ENCODE data around the gene SRGAP1.
A peak's percentile ranks its signal among the peaks of the same experiment; 100 is the strongest.
"Not testable (repeated sequence)": the region's sequence is repeated elsewhere in the genome, so short reads cannot be mapped to it uniquely, and the experiment has no call there.

Gene SRGAP1

GRCh38 chr12:64058541-64059265 is 214.2 kb downstream of the SRGAP1 start:
- ATAC-seq (no peak), DNase-seq (no peak)
- Mint-ChIP-seq H3K9me3 (no peaks in the 10 kb centered on the region), H3K4me3 (no peak overlapping the region), H3K27ac (no peak overlapping the region), H3K4me1 (no peaks in the 10 kb centered on the region), H3K27me3 (peaks cover 8% of the 10 kb centered on the region)

DNA sequence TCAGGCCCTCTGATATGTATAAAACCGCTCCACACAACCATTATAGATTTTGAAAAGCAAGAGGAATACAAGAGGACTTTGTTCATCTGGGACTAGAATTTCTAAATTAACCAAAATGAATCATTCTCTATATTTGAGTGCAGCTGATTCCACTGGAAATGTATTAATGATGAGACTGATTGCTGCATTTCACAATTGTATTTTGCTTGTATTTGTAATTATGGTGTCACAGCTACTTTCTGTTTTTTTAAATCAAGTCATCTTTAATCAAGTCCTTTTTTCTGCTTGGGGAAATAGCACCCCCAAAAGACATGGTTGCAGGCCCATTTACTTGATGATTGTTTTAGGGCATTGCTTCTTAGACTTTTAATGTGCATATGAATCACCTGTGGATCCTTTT is 215.2 kb downstream of the SRGAP1 start:
- no peak overlapping the region for H3K4me3 Mint-ChIP-seq
- DNase-seq = no peak

GRCh38 chr12:64061868-64062375 is 217.4 kb downstream of the SRGAP1 start:
- Mint-ChIP-seq H3K9me3 (no peaks in the 10 kb centered on the region), H3K27ac (peak overlapping the region in 1 of 2 donors; percentile 66), H3K4me1 (no peaks in the 10 kb centered on the region), H3K4me3 (no peak overlapping the region), H3K27me3 (peaks cover 8% of the 10 kb centered on the region)
- DNase-seq (no peak), ATAC-seq (no peak)

More for the DNA sequence above, 215.2 kb downstream of the SRGAP1 start:
- H3K9me3 Mint-ChIP-seq = no peaks in the 10 kb centered on the region
- H3K27me3 Mint-ChIP-seq = peaks cover 8% of the 10 kb centered on the region
- no peak for ATAC-seq
- no peak overlapping the region for H3K27ac Mint-ChIP-seq
- H3K4me1 Mint-ChIP-seq = no peaks in the 10 kb centered on the region

DNA sequence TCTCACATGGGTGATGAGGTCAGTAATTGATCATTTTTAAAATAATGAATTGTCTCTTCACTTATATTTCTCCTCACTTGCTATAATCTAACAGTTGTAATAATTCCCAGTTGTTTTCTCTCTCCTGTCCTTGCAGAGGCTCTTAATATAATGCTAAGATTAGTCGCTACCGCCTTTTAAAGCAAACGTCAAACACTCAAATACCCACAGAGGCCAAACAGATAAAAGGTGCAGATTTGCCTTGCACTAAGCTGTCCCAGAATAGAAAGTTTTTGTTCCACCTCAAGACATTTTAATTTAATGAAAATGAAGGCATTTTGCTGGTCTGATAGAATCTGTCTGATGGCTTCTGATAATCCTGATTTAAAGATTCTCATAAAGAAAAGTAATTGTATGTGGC is 218.6 kb downstream of the SRGAP1 start:
- no peaks in the 10 kb centered on the region for H3K9me3 Mint-ChIP-seq
- DNase-seq = no peak
- no peak overlapping the region for H3K4me3 Mint-ChIP-seq
- ATAC-seq = no peak
- H3K4me1 Mint-ChIP-seq = no peaks in the 10 kb centered on the region
- peaks cover 8% of the 10 kb centered on the region for H3K27me3 Mint-ChIP-seq
- H3K27ac Mint-ChIP-seq = no peak overlapping the region

DNA sequence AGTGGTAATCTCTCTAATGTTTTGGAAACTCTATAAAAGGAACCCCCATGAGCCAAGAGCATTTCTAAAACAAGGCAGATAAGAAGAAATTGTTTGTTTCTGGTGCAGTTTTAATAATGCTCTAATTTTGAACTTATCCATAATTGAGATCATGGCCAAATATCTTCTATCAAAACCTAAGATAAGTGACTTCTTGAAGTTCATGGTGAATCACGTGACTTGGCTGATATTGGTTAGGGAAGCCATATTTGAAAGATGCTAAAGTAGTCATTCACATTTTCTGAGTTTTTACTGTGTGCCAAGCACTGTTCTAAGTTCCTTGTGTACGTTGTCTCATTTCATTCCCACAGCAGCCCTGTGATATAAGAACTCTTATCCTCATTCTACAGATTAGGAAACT is 219.7 kb downstream of the SRGAP1 start:
- DNase-seq (no peak), ATAC-seq (no peak)
- Mint-ChIP-seq H3K9me3 (no peaks in the 10 kb centered on the region), H3K27me3 (peaks cover 8% of the 10 kb centered on the region), H3K27ac (no peak overlapping the region), H3K4me1 (no peaks in the 10 kb centered on the region), H3K4me3 (no peak overlapping the region)

- no peaks in the 10 kb centered on the region for H3K9me3 Mint-ChIP-seq
- H3K4me1 Mint-ChIP-seq = no peaks in the 10 kb centered on the region
- H3K4me3 Mint-ChIP-seq = no peak overlapping the region
- ATAC-seq (no peak), DNase-seq (no peak)
- H3K27ac Mint-ChIP-seq = no peak overlapping the region
- H3K27me3 Mint-ChIP-seq = peaks cover 8% of the 10 kb centered on the region
These were observed 220.2 kb downstream of the SRGAP1 start for GRCh38 chr12:64064706-64065105.

- Mint-ChIP-seq H3K27ac (no peak overlapping the region), H3K4me3 (no peak overlapping the region), H3K4me1 (no peaks in the 10 kb centered on the region), H3K27me3 (peaks cover 8% of the 10 kb centered on the region), H3K9me3 (no peaks in the 10 kb centered on the region)
- no peak for ATAC-seq
- DNase-seq = no peak
These were observed 221.5 kb downstream of the SRGAP1 start for GRCh38 chr12:64065881-64066451.

DNA sequence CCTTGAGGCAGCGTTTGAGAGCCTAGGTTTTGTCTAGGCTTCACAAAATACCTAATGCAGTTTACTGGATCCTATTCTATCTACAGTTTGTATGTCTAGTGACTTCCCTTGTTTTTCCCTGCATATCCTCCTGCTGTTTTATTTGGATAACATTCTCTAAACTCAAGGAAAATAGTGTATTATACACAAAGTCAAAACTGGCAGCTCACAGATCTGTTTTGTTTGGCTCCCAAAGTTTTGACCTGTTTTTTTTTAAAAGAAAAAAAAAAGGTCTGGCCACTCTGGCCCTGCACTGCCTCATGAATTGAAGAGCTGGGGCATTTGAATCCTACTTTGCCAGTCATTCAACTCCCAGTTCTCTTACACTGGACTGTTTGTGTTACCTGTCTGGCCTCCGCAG is 222.3 kb downstream of the SRGAP1 start:
- H3K4me1 Mint-ChIP-seq = no peaks in the 10 kb centered on the region
- no peaks in the 10 kb centered on the region for H3K9me3 Mint-ChIP-seq
- peaks cover 8% of the 10 kb centered on the region for H3K27me3 Mint-ChIP-seq
- no peak for ATAC-seq
- no peak overlapping the region for H3K27ac Mint-ChIP-seq
- DNase-seq = no peak
- H3K4me3 Mint-ChIP-seq = no peak overlapping the region

DNA sequence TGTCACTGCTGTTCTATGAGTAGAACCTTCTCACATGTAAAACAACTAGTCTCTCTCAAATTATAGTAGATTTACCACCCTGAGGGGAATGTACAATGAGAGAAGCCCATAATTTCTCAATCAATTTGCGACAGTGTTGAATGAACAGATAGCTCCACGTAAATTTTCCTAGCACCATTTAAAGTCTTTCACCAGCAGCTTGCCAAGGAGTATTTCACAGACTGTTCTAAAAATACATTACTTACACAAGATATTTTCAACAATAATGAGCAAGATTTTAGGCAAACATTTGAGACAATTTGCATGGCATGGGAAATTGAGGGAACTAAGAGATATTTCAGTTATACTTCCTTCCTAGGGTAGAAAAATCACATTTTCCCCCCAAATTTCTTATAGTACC is 226.0 kb downstream of the SRGAP1 start:
- H3K4me3 Mint-ChIP-seq = no peak overlapping the region
- no peaks in the 10 kb centered on the region for H3K4me1 Mint-ChIP-seq
- DNase-seq = no peak
- H3K27me3 Mint-ChIP-seq = no peaks in the 10 kb centered on the region
- H3K27ac Mint-ChIP-seq = no peak overlapping the region
- ATAC-seq = no peak
- H3K9me3 Mint-ChIP-seq = no peaks in the 10 kb centered on the region

GRCh38 chr12:64072916-64073575 is 228.5 kb downstream of the SRGAP1 start:
- H3K4me3 Mint-ChIP-seq = no peak overlapping the region
- H3K27me3 Mint-ChIP-seq = peaks cover 8% of the 10 kb centered on the region
- ATAC-seq (no peak), DNase-seq (no peak)
- H3K27ac Mint-ChIP-seq = no peak overlapping the region
- H3K4me1 Mint-ChIP-seq = no peaks in the 10 kb centered on the region
- H3K9me3 Mint-ChIP-seq = no peaks in the 10 kb centered on the region

- H3K4me1 Mint-ChIP-seq = not testable (repeated sequence)
These were observed 232.1 kb downstream of the SRGAP1 start for GRCh38 chr12:64076565-64076964.

DNA sequence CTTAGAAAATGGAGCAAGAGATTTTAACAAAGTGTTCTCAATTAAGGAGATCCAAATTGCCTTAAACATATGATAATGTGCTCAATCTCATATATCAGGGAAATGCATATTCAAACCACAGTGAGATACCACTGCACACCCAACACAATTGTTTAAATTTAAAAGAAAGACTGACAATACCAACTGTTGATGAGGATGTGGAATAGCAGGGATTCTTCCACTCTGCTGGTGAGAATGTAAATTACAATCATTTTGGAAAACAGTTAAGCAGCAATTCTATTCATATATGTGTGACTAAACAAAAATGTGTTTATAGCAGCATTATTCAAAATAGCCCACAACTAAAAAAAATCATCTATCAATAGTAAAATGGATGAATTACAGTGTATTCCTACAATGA is 233.4 kb downstream of the SRGAP1 start:
- no peaks in the 10 kb centered on the region for H3K4me1 Mint-ChIP-seq
- DNase-seq (no peak), ATAC-seq (no peak)
- no peak overlapping the region for H3K27ac Mint-ChIP-seq
- H3K4me3 Mint-ChIP-seq = no peak overlapping the region
- H3K27me3 Mint-ChIP-seq = peaks cover 8% of the 10 kb centered on the region
- no peaks in the 10 kb centered on the region for H3K9me3 Mint-ChIP-seq

More at GRCh38 chr12:64076565-64076964, 232.1 kb downstream of the SRGAP1 start:
- ATAC-seq, H3K4me3 Mint-ChIP-seq, H3K9me3 Mint-ChIP-seq, H3K27me3 Mint-ChIP-seq, DNase-seq, H3K27ac Mint-ChIP-seq: not testable (repeated sequence)

- DNase-seq = no peak
- H3K9me3 Mint-ChIP-seq = no peaks in the 10 kb centered on the region
- H3K27ac Mint-ChIP-seq = no peak overlapping the region
- H3K4me1 Mint-ChIP-seq = no peaks in the 10 kb centered on the region
- H3K4me3 Mint-ChIP-seq = no peak overlapping the region
- H3K27me3 Mint-ChIP-seq = peaks cover 8% of the 10 kb centered on the region
- no peak for ATAC-seq
These were observed 236.0 kb downstream of the SRGAP1 start for GRCh38 chr12:64080319-64081007.

DNA sequence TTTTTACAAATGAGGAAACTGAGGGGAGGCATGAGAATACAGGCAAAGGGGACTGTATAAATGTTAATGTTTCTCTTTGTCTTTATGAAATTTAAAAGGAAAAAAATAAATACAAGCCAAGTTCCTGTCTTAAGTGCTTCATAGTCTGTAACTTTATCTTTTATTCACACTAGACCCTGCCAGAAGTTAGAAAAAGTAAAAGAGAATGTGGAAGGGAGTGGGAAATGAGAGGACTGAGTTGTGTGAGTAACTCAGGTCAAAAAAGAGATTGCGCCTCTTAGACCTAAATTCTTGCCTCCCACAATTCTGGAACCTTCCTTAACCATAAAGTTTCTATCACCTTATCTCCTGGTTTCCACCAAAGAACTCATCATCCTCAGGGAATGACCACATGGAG is 236.5 kb downstream of the SRGAP1 start:
- peaks cover 6% of the 10 kb centered on the region for H3K27me3 Mint-ChIP-seq
- ATAC-seq = no peak

DNA sequence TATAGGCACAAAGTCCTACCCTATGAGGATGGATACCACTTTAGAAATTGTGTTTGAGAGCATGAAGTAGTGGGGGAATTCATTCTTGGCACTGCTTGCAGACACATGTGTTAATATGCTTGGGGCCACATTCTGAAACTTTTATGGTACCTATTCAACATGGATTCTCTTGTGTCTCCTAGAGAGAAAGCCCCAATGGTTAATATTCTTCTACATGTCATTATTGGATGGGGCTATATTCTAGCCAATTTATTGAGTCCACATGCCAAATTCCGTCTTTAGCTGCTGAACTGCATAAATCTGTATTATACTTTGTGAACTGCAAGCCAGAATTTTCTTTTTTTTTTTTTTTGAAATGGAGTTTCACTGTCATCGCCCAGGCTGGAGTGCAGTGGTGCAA is 237.6 kb downstream of the SRGAP1 start:
- H3K4me3 Mint-ChIP-seq = no peak overlapping the region
- H3K9me3 Mint-ChIP-seq = no peaks in the 10 kb centered on the region
- no peak for ATAC-seq
- no peaks in the 10 kb centered on the region for H3K4me1 Mint-ChIP-seq
- no peaks in the 10 kb centered on the region for H3K27me3 Mint-ChIP-seq
- H3K27ac Mint-ChIP-seq = no peak overlapping the region
- no peak for DNase-seq

More for the DNA sequence above, 236.5 kb downstream of the SRGAP1 start:
- Mint-ChIP-seq H3K27ac (no peak overlapping the region), H3K4me3 (no peak overlapping the region), H3K4me1 (no peaks in the 10 kb centered on the region), H3K9me3 (no peaks in the 10 kb centered on the region)
- no peak for DNase-seq

- H3K27ac Mint-ChIP-seq = no peak overlapping the region
- no peaks in the 10 kb centered on the region for H3K4me1 Mint-ChIP-seq
- no peaks in the 10 kb centered on the region for H3K9me3 Mint-ChIP-seq
- ATAC-seq = no peak
- no peak for DNase-seq
- H3K27me3 Mint-ChIP-seq = no peaks in the 10 kb centered on the region
- no peak overlapping the region for H3K4me3 Mint-ChIP-seq
These were observed 238.4 kb downstream of the SRGAP1 start for GRCh38 chr12:64082866-64083268.

All from stimulated activated naive CD8-positive, alpha-beta T cell treated with anti-CD3 and anti-CD28 coated beads, Interleukin-15, amount 100 ng/mL, for 72 hours (primary cell).